ENCODE measurements around the gene GALNT7.

DNA sequence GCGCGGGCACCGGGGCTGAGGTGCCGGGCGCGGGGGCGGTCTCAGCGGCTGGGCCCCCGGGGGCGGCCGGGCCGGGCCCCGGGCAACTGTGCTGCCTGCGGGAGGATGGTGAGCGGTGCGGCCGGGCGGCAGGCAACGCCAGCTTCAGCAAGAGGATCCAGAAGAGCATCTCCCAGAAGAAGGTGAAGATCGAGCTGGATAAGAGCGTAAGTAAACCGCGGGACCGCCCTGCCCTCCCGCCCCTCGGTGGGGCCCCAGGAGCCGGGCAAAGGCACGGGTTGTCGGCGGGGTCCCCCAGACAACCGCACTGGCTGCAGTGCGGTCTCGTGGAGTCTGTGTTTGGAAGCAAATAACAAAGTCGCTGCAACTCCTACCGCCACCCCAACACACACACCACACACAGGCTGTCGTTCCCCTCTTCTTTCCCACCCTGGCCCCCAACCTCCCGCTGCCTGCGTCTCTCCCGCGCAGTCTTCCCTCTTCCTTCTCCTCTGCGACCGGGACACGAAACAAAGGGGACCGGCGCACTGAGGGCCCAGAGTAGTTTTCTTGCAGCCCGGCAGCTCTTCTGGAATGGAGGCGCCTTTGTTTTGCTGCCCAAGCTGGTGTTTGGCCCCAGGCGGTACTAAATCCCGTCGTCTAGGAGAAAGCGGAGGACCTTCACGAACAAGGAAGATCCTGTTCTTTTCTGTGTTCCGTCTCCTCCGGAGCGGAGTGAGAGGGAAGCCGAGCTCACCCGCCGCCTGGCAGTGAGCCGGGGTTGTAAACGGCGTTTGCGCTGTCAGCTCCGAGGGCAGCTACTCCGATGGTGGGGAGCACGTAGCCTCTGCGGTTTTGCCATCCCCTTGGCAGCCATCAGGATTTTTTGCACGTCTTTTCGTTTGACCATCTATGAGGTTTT, 202.9 kb downstream of the GALNT7 start:
- no peak for TF ChIP-seq CTCF (IDR thresholded peaks at IDR 0.05)
- no peak for TF ChIP-seq POLR2A (IDR thresholded peaks at IDR 0.05)
- no peak for TF ChIP-seq EP300 (IDR thresholded peaks at IDR 0.05)
